K562 (cell line): Measurements from ENCODE around the gene UBE2S. TPM values are rescaled to one million over a fixed set of nuclear protein-coding genes. Genes with fewer than 3 reads are reported as not detected.
A peak's percentile ranks its signal among the peaks of the same experiment; 100 is the strongest.

Experiments used
- ARID1B ChIP-seq: fragments of 450-650 bp; IDR thresholded peaks from 2 replicates; pipeline ENCODE4 v1.6.1; 2016; ENCODE audit warnings: antibody characterized with exemption, mild to moderate bottlenecking, inconsistent platforms
- CHD7 ChIP-seq: fragments of 200-600 bp; sonication (generic); IDR thresholded peaks from one replicate; pipeline ENCODE4 v1.6.1; 2012; ENCODE audit warnings: mild to moderate bottlenecking, low read depth, low read length, inconsistent platforms
- EP300 ChIP-seq: IDR thresholded peaks from 2 replicates; pipeline ENCODE4 v1.6.1; 2012; ENCODE audit warnings: low read length, improper control_type of control experiment
- EZH2 ChIP-seq: IDR thresholded peaks from 2 replicates; pipeline ENCODE4 v1.6.1; 2012; ENCODE audit warnings: low read depth, mild to moderate bottlenecking, inconsistent platforms, low read length, borderline replicate concordance
- FOXA3 ChIP-seq, 2 experiments: fragments of 450-650 bp in 1 of 2; sonication (generic) in 1 of 2; formaldehyde crosslinking; IDR thresholded peaks in 1 of 2; conservative IDR thresholded peaks in 1 of 2; 2 replicates each; pipeline versions ENCODE4 v1.4.0 to v1.8.0; 2020 to 2022; ENCODE audit warnings: mild to moderate bottlenecking in 2 of 2, missing genetic modification reagents in 1 of 2
- GABPB2 ChIP-seq: fragments of 250-450 bp; sonication (Bioruptor Pico); conservative IDR thresholded peaks from 2 replicates; pipeline ENCODE4 v1.5.1; 2021; ENCODE audit warnings: mild to moderate bottlenecking
- NCOR1 ChIP-seq: fragments of 450-650 bp; IDR thresholded peaks from 2 replicates; pipeline ENCODE4 v1.6.1; 2016; ENCODE audit warnings: mild to moderate bottlenecking, moderate library complexity
- SRSF1 ChIP-seq: fragments of 200-400 bp; formaldehyde crosslinking; IDR thresholded peaks from 2 replicates; pipeline ENCODE4 v1.6.1; 2017; ENCODE audit warnings: mild to moderate bottlenecking, low read depth, low read length, moderate library complexity
- SUPT5H ChIP-seq: fragments of 450-650 bp; IDR thresholded peaks from 2 replicates; pipeline ENCODE4 v1.6.1; 2016
- USF1 ChIP-seq: sonication (generic); formaldehyde crosslinking; IDR thresholded peaks from 2 replicates; pipeline ENCODE4 v1.9.0; 2022; ENCODE audit warnings: mild to moderate bottlenecking, missing genetic modification reagents
- ZBTB7A ChIP-seq: IDR thresholded peaks from 2 replicates; pipeline ENCODE4 v1.6.1; 2011; ENCODE audit warnings: low read depth, mild to moderate bottlenecking, low read length, moderate library complexity, borderline replicate concordance; ENCODE audit not compliant: control insufficient read depth
- ZBTB8A ChIP-seq: fragments of 450-650 bp; IDR thresholded peaks from 2 replicates; pipeline ENCODE4 v1.6.1; 2018; ENCODE audit warnings: mild to moderate bottlenecking, moderate library complexity; ENCODE audit not compliant: partially characterized antibody
- polyA plus RNA-seq, 8 experiments: library from polyadenylated mRNA; depleted of rRNA in 4 of 8; stranded (reverse) in 5 of 8; unstranded in 3 of 8; fragments of >200 nt; fragmentation: Nextera tagmentation in 2 of 8; fragmentation: Illumina TruSeq in 1 of 8; extraction: Ambion mirVana in 2 of 8; extraction: Trizol in 1 of 8; gene quantifications; 2 replicates each; pipeline versions ENCODE4 v1.2.1 to v1.2.3, GENCODE V29; 2011 to 2014; ENCODE audit warnings: inconsistent platforms in 1 of 8, missing spikeins in 1 of 8
- total RNA-seq, 7 experiments: library from RNA; depleted of rRNA in 6 of 7; stranded (reverse); fragments of >200 nt in 6 of 7; fragmentation: Illumina TruSeq in 2 of 7; extraction: Trizol in 2 of 7; gene quantifications; 2 replicates each; pipeline versions ENCODE4 v1.2.1 to v1.2.3, GENCODE V29; 2011 to 2021; ENCODE audit warnings: low replicate concordance in 1 of 7

The UBE2S gene
- total and polyA plus RNA-seq, 9 of the 15 experiments (the other 6 are each of a cell fraction or from before 2014, with no cell fraction given): 1.5 to 1,305 (median 157) TPM

GRCh38 chr19:55353803-55354697 is 53.5 kb downstream of the UBE2S start (continued):
- TF ChIP-seq CHD7 (no peak), USF1 (CRISPR knock-in tag) (peak; percentile 33; the same call in 1 of the 2 replicates), EP300 (no peak), SRSF1 (no peak), NCOR1 (no peak), SUPT5H (no peak), EZH2 (no peak), ZBTB8A (no peak), ARID1B (no peak), GABPB2 (no peak), ZBTB7A (peak; percentile 22; the same call in 1 of the 2 replicates), FOXA3 (CRISPR knock-in tag; conservative IDR thresholded peaks at IDR 0.05 in 1 of 2, IDR thresholded peaks at IDR 0.05 in 1 of 2) (no peak)
